A549 (cell line): ENCODE results near the gene MYLK.

Experiments
- MAZ ChIP-seq: fragments of 150-350 bp; IDR thresholded peaks from 2 replicates; pipeline ENCODE4 v1.6.1; 2014; ENCODE audit warnings: antibody characterized with exemption, low read depth, low read length, borderline replicate concordance
- PBX3 ChIP-seq: IDR thresholded peaks from 2 replicates; pipeline ENCODE4 v1.6.1; 2012
- REST ChIP-seq: fragments of 200-600 bp; sonication (generic); IDR thresholded peaks from 2 replicates; pipeline ENCODE4 v1.6.1; 2016; ENCODE audit warnings: antibody characterized with exemption, mild to moderate bottlenecking, moderate library complexity
- SMC3 ChIP-seq: fragments of >200 bp; sonication (Bioruptor Twin); formaldehyde crosslinking; IDR thresholded peaks from 3 replicates; pipeline ENCODE4 v1.6.1; 2018; ENCODE audit warnings: inconsistent platforms
- ZC3H11A ChIP-seq: fragments of 450-650 bp; IDR thresholded peaks from 2 replicates; pipeline ENCODE4 v1.6.1; 2014; ENCODE audit warnings: antibody characterized with exemption, mild to moderate bottlenecking

GRCh38 chr3:123679712-123680386 is 204.3 kb downstream of the MYLK start:
- TF ChIP-seq ZC3H11A, result no peak
- TF ChIP-seq MAZ, result no peak
- TF ChIP-seq SMC3, result no peak
- no peak for TF ChIP-seq PBX3
- TF ChIP-seq REST, result no peak
